HEK293 (cell line): ENCODE measurements around the gene CRTAC1.

Source experiments
- BCL11A ChIP-seq: fragments of 450-650 bp; formaldehyde crosslinking; IDR thresholded peaks from 2 replicates; pipeline ENCODE4 v1.5.1; 2016; ENCODE audit warnings: low read depth, missing biosample characterization, missing genetic modification characterization
- IKZF3 ChIP-seq: fragments of 450-650 bp; IDR thresholded peaks from 2 replicates; pipeline ENCODE4 v1.5.0; 2018; ENCODE audit warnings: missing biosample characterization, mild to moderate bottlenecking, missing genetic modification characterization, moderate library complexity
- SETDB1 ChIP-seq: IDR thresholded peaks from one replicate; pipeline ENCODE4 v1.6.1; 2017; ENCODE audit warnings: mild to moderate bottlenecking, low read length, moderate library complexity, mixed read lengths; ENCODE audit not compliant: insufficient read length
- YY1 ChIP-seq: fragments of 450-650 bp; formaldehyde crosslinking; IDR thresholded peaks from 2 replicates; pipeline ENCODE4 v1.5.1; 2018; ENCODE audit warnings: missing biosample characterization, missing genetic modification characterization
- ZBTB21 ChIP-seq: fragments of 450-650 bp; formaldehyde crosslinking; IDR thresholded peaks from 2 replicates; pipeline ENCODE4 v1.5.1; 2017; ENCODE audit warnings: missing biosample characterization, missing genetic modification characterization
- ZBTB8A ChIP-seq: fragments of 450-650 bp; formaldehyde crosslinking; IDR thresholded peaks from 2 replicates; pipeline ENCODE4 v1.5.1; 2016; ENCODE audit warnings: missing biosample characterization, missing genetic modification characterization
- ZNF121 ChIP-seq: fragments of 450-650 bp; formaldehyde crosslinking; IDR thresholded peaks from 2 replicates; pipeline ENCODE4 v1.5.1; 2016; ENCODE audit warnings: missing biosample characterization, missing genetic modification characterization
- ZNF214 ChIP-seq: fragments of 450-650 bp; formaldehyde crosslinking; IDR thresholded peaks from 2 replicates; pipeline ENCODE4 v1.5.1; 2017; ENCODE audit warnings: missing biosample characterization, mild to moderate bottlenecking, missing genetic modification characterization, borderline replicate concordance
- ZNF223 ChIP-seq: fragments of 450-650 bp; formaldehyde crosslinking; IDR thresholded peaks from 2 replicates; pipeline ENCODE4 v1.5.1; 2016; ENCODE audit warnings: missing biosample characterization, missing genetic modification characterization
- ZNF274 ChIP-seq, 2 experiments: fragments of 200-500 bp in 1 of 2; fragments of 450-650 bp in 1 of 2; sonication (Bioruptor generic) in 1 of 2; formaldehyde crosslinking in 1 of 2; IDR thresholded peaks; 2 replicates each; pipeline versions ENCODE4 v1.5.1 to v1.6.1; 2014 to 2016; ENCODE audit warnings: borderline replicate concordance in 1 of 2, inconsistent platforms in 1 of 2, low read length in 1 of 2, missing biosample characterization in 1 of 2, missing genetic modification characterization in 1 of 2
- ZNF37A ChIP-seq: fragments of 450-650 bp; IDR thresholded peaks from 2 replicates; pipeline ENCODE4 v1.5.1; 2018; ENCODE audit warnings: missing biosample characterization, missing genetic modification characterization
- ZNF521 ChIP-seq: fragments of 450-650 bp; formaldehyde crosslinking; IDR thresholded peaks from 2 replicates; pipeline ENCODE4 v1.5.1; 2017; ENCODE audit warnings: missing biosample characterization, mild to moderate bottlenecking, missing genetic modification characterization
- ZNF558 ChIP-seq: fragments of 450-650 bp; formaldehyde crosslinking; IDR thresholded peaks from 2 replicates; pipeline ENCODE4 v1.5.1; 2016; ENCODE audit warnings: missing biosample characterization, missing genetic modification characterization
- ZNF629 ChIP-seq: fragments of 450-650 bp; formaldehyde crosslinking; IDR thresholded peaks from 2 replicates; pipeline ENCODE4 v1.5.1; 2017; ENCODE audit warnings: missing biosample characterization, missing genetic modification characterization
- ZNF785 ChIP-seq: fragments of 450-650 bp; formaldehyde crosslinking; IDR thresholded peaks from 2 replicates; pipeline ENCODE4 v1.5.1; 2016; ENCODE audit warnings: missing biosample characterization, missing genetic modification characterization
- ZNF791 ChIP-seq: fragments of 450-650 bp; formaldehyde crosslinking; IDR thresholded peaks from 2 replicates; pipeline ENCODE4 v1.5.1; 2016; ENCODE audit warnings: missing biosample characterization, missing genetic modification characterization
- TF ChIP-seq, protein P1 (sequence below): fragments of 450-650 bp; formaldehyde crosslinking; IDR thresholded peaks from 2 replicates; pipeline ENCODE4 v1.5.1; 2016; ENCODE audit warnings: missing biosample characterization, missing genetic modification characterization
- TF ChIP-seq, protein P2 (sequence below): fragments of 450-650 bp; formaldehyde crosslinking; IDR thresholded peaks from 2 replicates; pipeline ENCODE4 v1.5.1; 2016; ENCODE audit warnings: missing biosample characterization, missing genetic modification characterization
- TF ChIP-seq, protein P3 (sequence below): fragments of 450-650 bp; formaldehyde crosslinking; IDR thresholded peaks from 2 replicates; pipeline ENCODE4 v1.5.1; 2017; ENCODE audit warnings: missing biosample characterization, missing genetic modification characterization
- TF ChIP-seq, protein P4 (sequence below): fragments of 450-650 bp; formaldehyde crosslinking; IDR thresholded peaks from 2 replicates; pipeline ENCODE4 v1.5.1; 2016; ENCODE audit warnings: missing biosample characterization, missing genetic modification characterization
- TF ChIP-seq, protein P5 (sequence below): fragments of 450-650 bp; formaldehyde crosslinking; IDR thresholded peaks from 2 replicates; pipeline ENCODE4 v1.5.1; 2016; ENCODE audit warnings: missing biosample characterization, missing genetic modification characterization

The CRTAC1 gene

DNA sequence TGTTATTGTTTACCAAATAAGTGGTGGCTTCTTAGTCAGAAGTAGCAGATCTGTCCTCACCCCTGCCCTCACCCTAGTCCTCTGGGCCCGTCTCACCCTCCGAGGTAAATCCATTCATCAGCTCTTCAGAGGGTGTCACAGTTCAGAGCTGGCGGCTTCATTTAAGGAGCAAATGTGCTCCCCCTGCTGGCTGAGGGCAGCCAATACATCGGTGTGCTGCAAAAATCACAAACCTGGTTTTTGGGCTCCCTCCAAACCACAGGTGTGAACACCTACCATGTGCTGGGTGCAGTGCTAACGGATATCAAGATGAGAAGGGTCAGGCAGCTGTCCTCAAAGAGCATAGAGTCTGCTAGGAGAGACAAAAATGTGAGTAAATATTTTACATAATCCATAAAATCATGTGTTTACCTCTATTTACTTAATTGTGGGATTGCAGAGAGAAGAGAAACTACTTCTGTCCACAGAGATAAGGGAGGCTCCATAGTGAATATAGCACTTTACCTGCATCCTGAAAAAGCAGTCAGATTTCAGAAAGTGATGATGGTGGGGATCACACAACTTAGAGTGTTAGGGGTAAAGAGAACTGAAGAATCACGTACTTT, 15.5 kb upstream of the CRTAC1 start (continued):
- no peak for TF ChIP-seq BCL11A (tag by site-specific recombination)
- TF ChIP-seq ZNF37A (tag by site-specific recombination): no peak
- TF ChIP-seq, protein P1, sequence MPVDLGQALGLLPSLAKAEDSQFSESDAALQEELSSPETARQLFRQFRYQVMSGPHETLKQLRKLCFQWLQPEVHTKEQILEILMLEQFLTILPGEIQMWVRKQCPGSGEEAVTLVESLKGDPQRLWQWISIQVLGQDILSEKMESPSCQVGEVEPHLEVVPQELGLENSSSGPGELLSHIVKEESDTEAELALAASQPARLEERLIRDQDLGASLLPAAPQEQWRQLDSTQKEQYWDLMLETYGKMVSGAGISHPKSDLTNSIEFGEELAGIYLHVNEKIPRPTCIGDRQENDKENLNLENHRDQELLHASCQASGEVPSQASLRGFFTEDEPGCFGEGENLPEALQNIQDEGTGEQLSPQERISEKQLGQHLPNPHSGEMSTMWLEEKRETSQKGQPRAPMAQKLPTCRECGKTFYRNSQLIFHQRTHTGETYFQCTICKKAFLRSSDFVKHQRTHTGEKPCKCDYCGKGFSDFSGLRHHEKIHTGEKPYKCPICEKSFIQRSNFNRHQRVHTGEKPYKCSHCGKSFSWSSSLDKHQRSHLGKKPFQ (tag by site-specific recombination): peak; percentile 98
- no peak for TF ChIP-seq IKZF3 (tag by site-specific recombination)
- TF ChIP-seq ZNF558: no peak
- TF ChIP-seq ZNF791 (tag by site-specific recombination): no peak
- no peak for TF ChIP-seq ZNF274 (IDR thresholded peaks at IDR 0.05; ENCODE audit: low read length)
- TF ChIP-seq ZNF274 (tag by site-specific recombination; IDR thresholded peaks at IDR 0.05; ENCODE audit: borderline replicate concordance): no peak
- TF ChIP-seq ZNF521 (tag by site-specific recombination): no peak
- TF ChIP-seq ZNF785 (tag by site-specific recombination): no peak
- TF ChIP-seq, protein P2, sequence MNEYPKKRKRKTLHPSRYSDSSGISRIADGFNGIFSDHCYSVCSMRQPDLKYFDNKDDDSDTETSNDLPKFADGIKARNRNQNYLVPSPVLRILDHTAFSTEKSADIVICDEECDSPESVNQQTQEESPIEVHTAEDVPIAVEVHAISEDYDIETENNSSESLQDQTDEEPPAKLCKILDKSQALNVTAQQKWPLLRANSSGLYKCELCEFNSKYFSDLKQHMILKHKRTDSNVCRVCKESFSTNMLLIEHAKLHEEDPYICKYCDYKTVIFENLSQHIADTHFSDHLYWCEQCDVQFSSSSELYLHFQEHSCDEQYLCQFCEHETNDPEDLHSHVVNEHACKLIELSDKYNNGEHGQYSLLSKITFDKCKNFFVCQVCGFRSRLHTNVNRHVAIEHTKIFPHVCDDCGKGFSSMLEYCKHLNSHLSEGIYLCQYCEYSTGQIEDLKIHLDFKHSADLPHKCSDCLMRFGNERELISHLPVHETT (tag by site-specific recombination): no peak
- TF ChIP-seq, protein P3, sequence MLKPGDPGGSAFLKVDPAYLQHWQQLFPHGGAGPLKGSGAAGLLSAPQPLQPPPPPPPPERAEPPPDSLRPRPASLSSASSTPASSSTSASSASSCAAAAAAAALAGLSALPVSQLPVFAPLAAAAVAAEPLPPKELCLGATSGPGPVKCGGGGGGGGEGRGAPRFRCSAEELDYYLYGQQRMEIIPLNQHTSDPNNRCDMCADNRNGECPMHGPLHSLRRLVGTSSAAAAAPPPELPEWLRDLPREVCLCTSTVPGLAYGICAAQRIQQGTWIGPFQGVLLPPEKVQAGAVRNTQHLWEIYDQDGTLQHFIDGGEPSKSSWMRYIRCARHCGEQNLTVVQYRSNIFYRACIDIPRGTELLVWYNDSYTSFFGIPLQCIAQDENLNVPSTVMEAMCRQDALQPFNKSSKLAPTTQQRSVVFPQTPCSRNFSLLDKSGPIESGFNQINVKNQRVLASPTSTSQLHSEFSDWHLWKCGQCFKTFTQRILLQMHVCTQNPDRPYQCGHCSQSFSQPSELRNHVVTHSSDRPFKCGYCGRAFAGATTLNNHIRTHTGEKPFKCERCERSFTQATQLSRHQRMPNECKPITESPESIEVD (tag by site-specific recombination): no peak
- no peak for TF ChIP-seq YY1
- no peak for TF ChIP-seq ZNF214 (tag by site-specific recombination)
- TF ChIP-seq ZBTB21 (tag by site-specific recombination): no peak
- TF ChIP-seq, protein P4, sequence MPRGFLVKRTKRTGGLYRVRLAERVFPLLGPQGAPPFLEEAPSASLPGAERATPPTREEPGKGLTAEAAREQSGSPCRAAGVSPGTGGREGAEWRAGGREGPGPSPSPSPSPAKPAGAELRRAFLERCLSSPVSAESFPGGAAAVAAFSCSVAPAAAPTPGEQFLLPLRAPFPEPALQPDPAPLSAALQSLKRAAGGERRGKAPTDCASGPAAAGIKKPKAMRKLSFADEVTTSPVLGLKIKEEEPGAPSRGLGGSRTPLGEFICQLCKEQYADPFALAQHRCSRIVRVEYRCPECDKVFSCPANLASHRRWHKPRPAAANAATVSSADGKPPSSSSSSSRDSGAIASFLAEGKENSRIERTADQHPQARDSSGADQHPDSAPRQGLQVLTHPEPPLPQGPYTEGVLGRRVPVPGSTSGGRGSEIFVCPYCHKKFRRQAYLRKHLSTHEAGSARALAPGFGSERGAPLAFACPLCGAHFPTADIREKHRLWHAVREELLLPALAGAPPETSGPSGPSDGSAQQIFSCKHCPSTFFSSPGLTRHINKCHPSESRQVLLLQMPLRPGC: no peak
- TF ChIP-seq SETDB1: no peak
- TF ChIP-seq, protein P5, sequence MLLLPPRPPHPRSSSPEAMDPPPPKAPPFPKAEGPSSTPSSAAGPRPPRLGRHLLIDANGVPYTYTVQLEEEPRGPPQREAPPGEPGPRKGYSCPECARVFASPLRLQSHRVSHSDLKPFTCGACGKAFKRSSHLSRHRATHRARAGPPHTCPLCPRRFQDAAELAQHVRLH (tag by site-specific recombination): no peak
- TF ChIP-seq ZNF121 (tag by site-specific recombination): no peak
- no peak for TF ChIP-seq ZNF223 (tag by site-specific recombination)
- TF ChIP-seq ZBTB8A (tag by site-specific recombination): no peak
- no peak for TF ChIP-seq ZNF629
